ENCODE results near the gene TVP23B.
A peak's percentile ranks its signal among the peaks of the same experiment; 100 is the strongest.
"Not testable (repeated sequence)": the region's sequence is repeated elsewhere in the genome, so short reads cannot be mapped to it uniquely, and the experiment has no call there.

The TVP23B gene

GRCh38 chr17:18780991-18781718, at the start of gene TVP23B:
TVP23B (plus strand) TSS chr17:18781183; CDS start chr17:18781294, 111 bp downstream.
- DNase-seq, result peak; percentile 40

GRCh38 chr17:18732438-18732837, 48.5 kb upstream of the TVP23B start:
- DNase-seq, result not testable (repeated sequence)

GRCh38 chr17:18733350-18733749, 47.6 kb upstream of the TVP23B start:
- DNase-seq, result not testable (repeated sequence)

- not testable (repeated sequence) for DNase-seq
Observed at GRCh38 chr17:18739616-18740391, 41.2 kb upstream of the TVP23B start.

GRCh38 chr17:18741228-18741627, 39.8 kb upstream of the TVP23B start:
- not testable (repeated sequence) for DNase-seq

- not testable (repeated sequence) for DNase-seq
Observed at GRCh38 chr17:18743699-18744421, 37.1 kb upstream of the TVP23B start, which contains the start of gene FBXW10. FBXW10 (plus strand) TSS chr17:18744054; CDS start chr17:18744245, 191 bp downstream.

GRCh38 chr17:18744726-18745125, 36.3 kb upstream of the TVP23B start:
- DNase-seq, result not testable (repeated sequence)

GRCh38 chr17:18746551-18746950, 34.4 kb upstream of the TVP23B start:
- DNase-seq, result not testable (repeated sequence)

- not testable (repeated sequence) for DNase-seq
Observed at GRCh38 chr17:18747501-18747900, 33.5 kb upstream of the TVP23B start.

- DNase-seq, result not testable (repeated sequence)
Observed at GRCh38 chr17:18750242-18750641, 30.7 kb upstream of the TVP23B start.

- DNase-seq, result not testable (repeated sequence)
Observed at GRCh38 chr17:18753829-18754409, 27.1 kb upstream of the TVP23B start.

GRCh38 chr17:18755969-18756368, 25.0 kb upstream of the TVP23B start:
- DNase-seq, result not testable (repeated sequence)

- not testable (repeated sequence) for DNase-seq
Observed at GRCh38 chr17:18757368-18758044, 23.5 kb upstream of the TVP23B start.

GRCh38 chr17:18758344-18758743, 22.6 kb upstream of the TVP23B start:
- not testable (repeated sequence) for DNase-seq

- not testable (repeated sequence) for DNase-seq
Observed at GRCh38 chr17:18760221-18760620, 20.8 kb upstream of the TVP23B start.

GRCh38 chr17:18770572-18770971, 10.4 kb upstream of the TVP23B start:
- not testable (repeated sequence) for DNase-seq

- DNase-seq, result not testable (repeated sequence)
Observed at GRCh38 chr17:18771066-18771465, 9.9 kb upstream of the TVP23B start.

GRCh38 chr17:18772471-18772870, 8.5 kb upstream of the TVP23B start:
- no peak for DNase-seq

- not testable (repeated sequence) for DNase-seq
Observed at GRCh38 chr17:18781805-18782204, 822 bp downstream of the TVP23B start.

GRCh38 chr17:18785933-18786332, 5.0 kb downstream of the TVP23B start:
- DNase-seq, result not testable (repeated sequence)

- DNase-seq, result not testable (repeated sequence)
Observed at GRCh38 chr17:18786890-18787289, 5.9 kb downstream of the TVP23B start.

- not testable (repeated sequence) for DNase-seq
Observed at GRCh38 chr17:18791402-18791801, 10.4 kb downstream of the TVP23B start.

Measured in NCI-H187 treated with DMSO at 0.1 percent for 48 hours (cell line).